HEK293 (cell line): Measurements from ENCODE around the gene FKRP.

Experiments
- CTCF ChIA-PET: fragments of 350-600 bp; formaldehyde crosslinking; extraction: SDS; loops from one replicate; lab custom pipeline; 2021; ENCODE audit warnings: antibody characterized with exemption; lab: Yijun Ruan, JAX
- POLR2A ChIA-PET: fragments of 300-600 bp; formaldehyde crosslinking; extraction: SDS; loops from one replicate; lab custom pipeline; 2020; ENCODE audit warnings: antibody characterized with exemption, inconsistent platforms; lab: Yijun Ruan, JAX
- H3K27ac ChIP-seq: fragments of 200-500 bp; sonication (Bioruptor generic); 2 replicates; pipeline ENCODE4 v1.5.1; 2014; ENCODE audit warnings: low read depth, low read length, control low read depth, inconsistent platforms; ENCODE audit errors: extremely low read depth
- H3K36me3 ChIP-seq, 2 experiments: fragments of 200-500 bp in 1 of 2; sonication (Bioruptor generic) in 1 of 2; 1 replicate in 1 of 2; 2 replicates in 1 of 2; pipeline ENCODE4 v1.5.1; 2014 to 2017; ENCODE audit warnings: inconsistent platforms in 2 of 2, low read length in 2 of 2; ENCODE audit not compliant: control insufficient read depth in 2 of 2, insufficient read depth in 1 of 2
- H3K4me1 ChIP-seq: fragments of 200-500 bp; sonication (Bioruptor generic); 2 replicates; pipeline ENCODE4 v1.5.1; 2014; ENCODE audit warnings: mild to moderate bottlenecking, low read length, inconsistent platforms; ENCODE audit not compliant: control insufficient read depth, insufficient read depth
- H3K4me3 ChIP-seq: 2 replicates; pipeline ENCODE4 v1.5.1; 2011; ENCODE audit warnings: low read depth, mild to moderate bottlenecking, control low read depth, low read length, moderate library complexity
- H3K9me3 ChIP-seq: fragments of 200-500 bp; sonication (Bioruptor generic); 2 replicates; pipeline ENCODE4 v1.5.1; 2014; ENCODE audit warnings: low read depth, low read length, inconsistent platforms; ENCODE audit not compliant: control insufficient read depth, insufficient read depth
- EGR2 ChIP-seq: fragments of 450-650 bp; formaldehyde crosslinking; IDR thresholded peaks from 2 replicates; pipeline ENCODE4 v1.5.1; 2016; ENCODE audit warnings: low read depth, missing biosample characterization, missing genetic modification characterization
- ZBTB8A ChIP-seq: fragments of 450-650 bp; formaldehyde crosslinking; IDR thresholded peaks from 2 replicates; pipeline ENCODE4 v1.5.1; 2016; ENCODE audit warnings: missing biosample characterization, missing genetic modification characterization
- ZFP37 ChIP-seq: fragments of 450-650 bp; formaldehyde crosslinking; IDR thresholded peaks from 2 replicates; pipeline ENCODE4 v1.5.1; 2016; ENCODE audit warnings: missing biosample characterization, missing genetic modification characterization
- ZIC2 ChIP-seq: fragments of 450-650 bp; formaldehyde crosslinking; IDR thresholded peaks from 2 replicates; pipeline ENCODE4 v1.5.1; 2016; ENCODE audit warnings: missing biosample characterization, missing genetic modification characterization
- ZNF112 ChIP-seq: fragments of 450-650 bp; formaldehyde crosslinking; IDR thresholded peaks from 2 replicates; pipeline ENCODE4 v1.5.0; 2017; ENCODE audit warnings: missing biosample characterization, missing genetic modification characterization
- ZNF148 ChIP-seq: fragments of 450-650 bp; formaldehyde crosslinking; IDR thresholded peaks from 2 replicates; pipeline ENCODE4 v1.5.0; 2017; ENCODE audit warnings: missing biosample characterization, missing genetic modification characterization, borderline replicate concordance
- ZNF169 ChIP-seq: fragments of 450-650 bp; formaldehyde crosslinking; IDR thresholded peaks from 2 replicates; pipeline ENCODE4 v1.5.1; 2016; ENCODE audit warnings: missing biosample characterization, missing genetic modification characterization
- ZNF280C ChIP-seq: fragments of 450-650 bp; formaldehyde crosslinking; IDR thresholded peaks from 2 replicates; pipeline ENCODE4 v1.5.1; 2016; ENCODE audit warnings: missing biosample characterization, missing genetic modification characterization
- ZNF341 ChIP-seq: fragments of 450-650 bp; formaldehyde crosslinking; IDR thresholded peaks from 2 replicates; pipeline ENCODE4; 2016; ENCODE audit warnings: low read depth, missing biosample characterization, missing genetic modification characterization
- ZNF37A ChIP-seq: fragments of 450-650 bp; IDR thresholded peaks from 2 replicates; pipeline ENCODE4 v1.5.1; 2018; ENCODE audit warnings: missing biosample characterization, missing genetic modification characterization
- ZNF394 ChIP-seq: fragments of 450-650 bp; formaldehyde crosslinking; IDR thresholded peaks from 2 replicates; pipeline ENCODE4 v1.5.1; 2016; ENCODE audit warnings: missing biosample characterization, missing genetic modification characterization, mild to moderate bottlenecking, moderate library complexity, borderline replicate concordance
- ZNF433 ChIP-seq: fragments of 450-650 bp; formaldehyde crosslinking; IDR thresholded peaks from 2 replicates; pipeline ENCODE4 v1.5.1; 2016; ENCODE audit warnings: missing biosample characterization, missing genetic modification characterization, low read depth
- ZNF549 ChIP-seq: fragments of 450-650 bp; IDR thresholded peaks from 2 replicates; pipeline ENCODE4 v1.5.1; 2018; ENCODE audit warnings: missing biosample characterization, missing genetic modification characterization, mild to moderate bottlenecking, inconsistent platforms, moderate library complexity
- ZNF585B ChIP-seq: fragments of 450-650 bp; formaldehyde crosslinking; IDR thresholded peaks from 2 replicates; pipeline ENCODE4 v1.5.1; 2016; ENCODE audit warnings: missing biosample characterization, missing genetic modification characterization
- ZNF670 ChIP-seq: fragments of 450-650 bp; formaldehyde crosslinking; IDR thresholded peaks from 2 replicates; pipeline ENCODE4 v1.5.1; 2016; ENCODE audit warnings: missing biosample characterization, missing genetic modification characterization, low read depth
- TF ChIP-seq, protein P1 (sequence below): fragments of 450-650 bp; formaldehyde crosslinking; IDR thresholded peaks from 2 replicates; pipeline ENCODE4 v1.5.1; 2016; ENCODE audit warnings: missing biosample characterization, missing genetic modification characterization
- TF ChIP-seq, protein P2 (sequence below): IDR thresholded peaks from 2 replicates; pipeline ENCODE4 v1.6.1; 2011; ENCODE audit warnings: mild to moderate bottlenecking, low read depth, low read length, borderline replicate concordance

The FKRP gene

DNA sequence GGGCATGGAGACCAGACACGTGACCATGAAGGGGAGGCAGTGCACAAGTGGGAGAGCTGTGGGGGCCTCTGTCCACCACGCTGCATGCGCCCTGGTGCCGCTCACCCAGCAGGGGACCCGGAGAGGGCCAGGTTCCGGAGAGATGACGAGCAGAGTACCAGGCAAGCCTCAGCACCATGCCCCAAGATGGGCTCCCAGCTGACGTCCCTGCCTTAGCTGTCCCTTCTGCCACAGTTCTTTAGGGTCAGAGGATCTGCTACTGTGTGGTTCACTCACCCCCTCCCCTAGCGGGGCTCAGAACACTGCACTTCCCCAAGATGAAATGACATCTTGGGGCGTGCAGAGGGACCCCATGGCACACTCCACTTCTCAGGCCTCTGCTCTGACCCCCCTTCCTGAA lies 19.3 kb upstream of the FKRP start (continued):
- TF ChIP-seq, protein P1, sequence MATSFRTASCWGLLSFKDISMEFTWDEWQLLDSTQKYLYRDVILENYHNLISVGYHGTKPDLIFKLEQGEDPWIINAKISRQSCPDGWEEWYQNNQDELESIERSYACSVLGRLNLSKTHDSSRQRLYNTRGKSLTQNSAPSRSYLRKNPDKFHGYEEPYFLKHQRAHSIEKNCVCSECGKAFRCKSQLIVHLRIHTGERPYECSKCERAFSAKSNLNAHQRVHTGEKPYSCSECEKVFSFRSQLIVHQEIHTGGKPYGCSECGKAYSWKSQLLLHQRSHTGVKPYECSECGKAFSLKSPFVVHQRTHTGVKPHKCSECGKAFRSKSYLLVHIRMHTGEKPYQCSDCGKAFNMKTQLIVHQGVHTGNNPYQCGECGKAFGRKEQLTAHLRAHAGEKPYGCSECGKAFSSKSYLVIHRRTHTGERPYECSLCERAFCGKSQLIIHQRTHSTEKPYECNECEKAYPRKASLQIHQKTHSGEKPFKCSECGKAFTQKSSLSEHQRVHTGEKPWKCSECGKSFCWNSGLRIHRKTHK (tag by site-specific recombination) = no peak
- TF ChIP-seq ZNF585B (tag by site-specific recombination) (no peak), ZNF341 (tag by site-specific recombination) (no peak), ZNF112 (no peak), ZFP37 (no peak), ZNF280C (tag by site-specific recombination) (no peak)

- no peak for TF ChIP-seq ZIC2 (tag by site-specific recombination)
- TF ChIP-seq ZNF549 (tag by site-specific recombination) = no peak
- no peak for TF ChIP-seq ZNF148 (tag by site-specific recombination)
- no peak for TF ChIP-seq ZNF169 (tag by site-specific recombination)
- no peak for TF ChIP-seq ZBTB8A (tag by site-specific recombination)
- no peak for TF ChIP-seq ZNF394
- TF ChIP-seq, protein P2, sequence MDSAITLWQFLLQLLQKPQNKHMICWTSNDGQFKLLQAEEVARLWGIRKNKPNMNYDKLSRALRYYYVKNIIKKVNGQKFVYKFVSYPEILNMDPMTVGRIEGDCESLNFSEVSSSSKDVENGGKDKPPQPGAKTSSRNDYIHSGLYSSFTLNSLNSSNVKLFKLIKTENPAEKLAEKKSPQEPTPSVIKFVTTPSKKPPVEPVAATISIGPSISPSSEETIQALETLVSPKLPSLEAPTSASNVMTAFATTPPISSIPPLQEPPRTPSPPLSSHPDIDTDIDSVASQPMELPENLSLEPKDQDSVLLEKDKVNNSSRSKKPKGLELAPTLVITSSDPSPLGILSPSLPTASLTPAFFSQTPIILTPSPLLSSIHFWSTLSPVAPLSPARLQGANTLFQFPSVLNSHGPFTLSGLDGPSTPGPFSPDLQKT = no peak
- TF ChIP-seq ZNF670 (tag by site-specific recombination) = no peak
- no peak for TF ChIP-seq EGR2
- no peak for TF ChIP-seq ZNF433 (tag by site-specific recombination)
- TF ChIP-seq ZNF37A (tag by site-specific recombination) = no peak
- TF ChIP-seq, protein P1 (tag by site-specific recombination) = no peak
- Histone ChIP-seq H3K9me3 (no peaks in the 10 kb centered on the region), H3K27ac (no peak overlapping the region), H3K4me1 (no peaks in the 10 kb centered on the region; the same call in 1 of the 2 replicates), H3K36me3 (peaks cover 20 to 99% of the 10 kb centered on the region in 2 experiments; a peak in 2 of 3 replicates), H3K4me3 (no peak overlapping the region)
- CTCF ChIA-PET = interaction anchor here (0.7 to 6.3 kb wide), 7 partner anchors 13 to 250 kb away, joined by 3 to 69 read pairs (median 12); partner anchors contain the start of gene DACT3
- POLR2A ChIA-PET = no interaction called here
Observed at GRCh38 chr19:46726971-46727501, 18.8 kb upstream of the FKRP start.
